Activated CD4-positive, alpha-beta T cell treated with anti-CD3 and anti-CD28 coated beads, Interleukin-2, amount 50 U/mL, for 48 hours (primary cell): Measurements from ENCODE around the gene ZNF280D.
A peak's percentile ranks its signal among the peaks of the same experiment; 100 is the strongest.
"Not testable (repeated sequence)": the region's sequence is repeated elsewhere in the genome, so short reads cannot be mapped to it uniquely, and the experiment has no call there.

ENCODE experiments used
- DNase-seq, 2 experiments: peaks; one replicate each; pipeline ENCODE4 v3.0.0-alpha.2; 2020

Gene ZNF280D

GRCh38 chr15:56733136-56734012, at the start of gene ZNF280D:
Gene ZNF280D (minus strand): TSS chr15:56733509. CDS start chr15:56707109, 26,400 bp downstream.
- peak; percentile 77 to 84 for DNase-seq

- DNase-seq, result no peak
These were observed 49.0 kb upstream of the ZNF280D start for GRCh38 chr15:56782306-56782705.

- no peak for DNase-seq
These were observed 48.4 kb upstream of the ZNF280D start for GRCh38 chr15:56781666-56782065.

GRCh38 chr15:56780102-56780725, 46.9 kb upstream of the ZNF280D start:
- DNase-seq, result peak in 1 of 2 experiments; percentile 18

- not testable (repeated sequence) for DNase-seq
These were observed 46.1 kb upstream of the ZNF280D start for GRCh38 chr15:56779449-56779848.

- no peak for DNase-seq
These were observed 45.5 kb upstream of the ZNF280D start for GRCh38 chr15:56778761-56779160.

GRCh38 chr15:56776839-56777238, 43.5 kb upstream of the ZNF280D start:
- no peak for DNase-seq

- DNase-seq, result no peak
These were observed 42.3 kb upstream of the ZNF280D start for GRCh38 chr15:56775641-56776040.

- DNase-seq, result no peak
These were observed 41.0 kb upstream of the ZNF280D start for GRCh38 chr15:56774356-56774755.

- no peak for DNase-seq
These were observed 39.7 kb upstream of the ZNF280D start for GRCh38 chr15:56772868-56773639.

GRCh38 chr15:56770173-56770572, 36.9 kb upstream of the ZNF280D start:
- DNase-seq, result no peak

- DNase-seq, result no peak
These were observed 34.0 kb upstream of the ZNF280D start for GRCh38 chr15:56767315-56767714.

- DNase-seq, result no peak
These were observed 31.9 kb upstream of the ZNF280D start for GRCh38 chr15:56765251-56765650.

GRCh38 chr15:56763141-56763895, 30.0 kb upstream of the ZNF280D start:
- DNase-seq, result no peak

GRCh38 chr15:56760186-56760585, 26.9 kb upstream of the ZNF280D start:
- DNase-seq, result no peak

GRCh38 chr15:56759450-56759845, 26.1 kb upstream of the ZNF280D start:
- no peak for DNase-seq

- DNase-seq, result no peak
These were observed 25.6 kb upstream of the ZNF280D start for GRCh38 chr15:56758770-56759449.

GRCh38 chr15:56757875-56758274, 24.6 kb upstream of the ZNF280D start:
- DNase-seq, result no peak

GRCh38 chr15:56754772-56755370, 21.6 kb upstream of the ZNF280D start:
- no peak for DNase-seq

- DNase-seq, result no peak
These were observed 19.7 kb upstream of the ZNF280D start for GRCh38 chr15:56752986-56753385.

GRCh38 chr15:56749982-56750381, 16.7 kb upstream of the ZNF280D start:
- no peak for DNase-seq
